ENCODE results near the gene ANO2.
"Not testable (repeated sequence)": the region's sequence is repeated elsewhere in the genome, so short reads cannot be mapped to it uniquely, and the experiment has no call there.

ANO2 gene

GRCh38 chr12:5660238-5660637 lies 284.8 kb downstream of the ANO2 start:
- DNase-seq (ENCODE audit: low spot score): no peak

- DNase-seq (ENCODE audit: low spot score): not testable (repeated sequence)
Observed at GRCh38 chr12:5658339-5658941, 286.6 kb downstream of the ANO2 start.

GRCh38 chr12:5656836-5657235 lies 288.2 kb downstream of the ANO2 start:
- DNase-seq (ENCODE audit: low spot score): peak; percentile 37

- no peak for DNase-seq (ENCODE audit: low spot score)
Observed at GRCh38 chr12:5655120-5655519, 289.9 kb downstream of the ANO2 start.

GRCh38 chr12:5654019-5654418 lies 291.0 kb downstream of the ANO2 start:
- no peak for DNase-seq (ENCODE audit: low spot score)

- no peak for DNase-seq (ENCODE audit: low spot score)
Observed at GRCh38 chr12:5650829-5651461, 294.1 kb downstream of the ANO2 start.

GRCh38 chr12:5650281-5650680 lies 294.8 kb downstream of the ANO2 start:
- no peak for DNase-seq (ENCODE audit: low spot score)

GRCh38 chr12:5648692-5649359 lies 296.2 kb downstream of the ANO2 start:
- DNase-seq (ENCODE audit: low spot score): peak; percentile 56

GRCh38 chr12:5643266-5643665 lies 301.8 kb downstream of the ANO2 start:
- DNase-seq (ENCODE audit: low spot score): no peak

- DNase-seq (ENCODE audit: low spot score): no peak
Observed at GRCh38 chr12:5637698-5638097, 307.4 kb downstream of the ANO2 start.

GRCh38 chr12:5636907-5637306 lies 308.2 kb downstream of the ANO2 start:
- DNase-seq (ENCODE audit: low spot score): no peak

GRCh38 chr12:5633106-5633505 lies 312.0 kb downstream of the ANO2 start:
- DNase-seq (ENCODE audit: low spot score): no peak

GRCh38 chr12:5632453-5632852 lies 312.6 kb downstream of the ANO2 start:
- DNase-seq (ENCODE audit: low spot score): no peak

GRCh38 chr12:5631497-5631896 lies 313.6 kb downstream of the ANO2 start:
- DNase-seq (ENCODE audit: low spot score): no peak

- DNase-seq (ENCODE audit: low spot score): no peak
Observed at GRCh38 chr12:5630726-5631125, 314.3 kb downstream of the ANO2 start.

GRCh38 chr12:5628501-5628900 lies 316.6 kb downstream of the ANO2 start:
- no peak for DNase-seq (ENCODE audit: low spot score)

GRCh38 chr12:5627053-5627630 lies 317.9 kb downstream of the ANO2 start:
- DNase-seq (ENCODE audit: low spot score): no peak

GRCh38 chr12:5626151-5626550 lies 318.9 kb downstream of the ANO2 start:
- no peak for DNase-seq (ENCODE audit: low spot score)

GRCh38 chr12:5624486-5625272 lies 320.4 kb downstream of the ANO2 start:
- no peak for DNase-seq (ENCODE audit: low spot score)

- DNase-seq (ENCODE audit: low spot score): no peak
Observed at GRCh38 chr12:5623411-5623810, 321.6 kb downstream of the ANO2 start.

- DNase-seq (ENCODE audit: low spot score): no peak
Observed at GRCh38 chr12:5622280-5622679, 322.8 kb downstream of the ANO2 start.

GRCh38 chr12:5621329-5621728 lies 323.7 kb downstream of the ANO2 start:
- DNase-seq (ENCODE audit: low spot score): no peak
